Activated CD4-positive, alpha-beta memory T cell treated with anti-CD3 and anti-CD28 coated beads, Interleukin-2, amount 10 ng/mL, durations not matched to agents 7 days and 5 days (primary cell): Measurements from ENCODE around the gene TMPRSS4. TPM values are rescaled to one million over a fixed set of nuclear protein-coding genes. Genes with fewer than 3 reads are reported as not detected.
"Not testable (repeated sequence)": the region's sequence is repeated elsewhere in the genome, so short reads cannot be mapped to it uniquely, and the experiment has no call there.

Experiments
- CTCF ChIA-PET: fragments of 350-600 bp; sonication (Branson Sonifier 250); formaldehyde crosslinking; loops from one replicate; lab custom pipeline; 2021; ENCODE audit warnings: antibody characterized with exemption, inconsistent platforms; lab: Charles Lee
- POLR2A ChIA-PET: fragments of 350-600 bp; sonication (Branson Sonifier 250); formaldehyde crosslinking; loops from one replicate; lab custom pipeline; 2021; ENCODE audit warnings: antibody characterized with exemption; lab: Charles Lee
- DNase-seq: peaks from one replicate; pipeline ENCODE4 v3.0.0-alpha.2; 2020
- H3K27ac Mint-ChIP-seq: one replicate; pipeline ENCODE4 v1.8.0; 2021; ENCODE audit warnings: mild to moderate bottlenecking, mixed read lengths
- H3K27me3 Mint-ChIP-seq: one replicate; pipeline ENCODE4 v1.8.0; 2021; ENCODE audit warnings: mixed read lengths
- H3K36me3 Mint-ChIP-seq: one replicate; pipeline ENCODE4 v1.8.0; 2021; ENCODE audit warnings: low read depth, mixed read lengths
- H3K4me1 Mint-ChIP-seq: one replicate; pipeline ENCODE4 v1.8.0; 2021; ENCODE audit warnings: mixed read lengths
- H3K4me3 Mint-ChIP-seq: one replicate; pipeline ENCODE4 v1.8.0; 2021; ENCODE audit warnings: mild to moderate bottlenecking, mixed read lengths
- H3K9me3 Mint-ChIP-seq: one replicate; pipeline ENCODE4 v1.8.0; 2021; ENCODE audit warnings: mixed read lengths
- total RNA-seq, 2 experiments: library from RNA; stranded (reverse); gene quantifications; one replicate each; pipeline ENCODE4 v1.2.3, GENCODE V29; 2021

Gene TMPRSS4
- total RNA-seq, 2 experiments from 2014 or later: 0.05 TPM; not detected in 1

DNA sequence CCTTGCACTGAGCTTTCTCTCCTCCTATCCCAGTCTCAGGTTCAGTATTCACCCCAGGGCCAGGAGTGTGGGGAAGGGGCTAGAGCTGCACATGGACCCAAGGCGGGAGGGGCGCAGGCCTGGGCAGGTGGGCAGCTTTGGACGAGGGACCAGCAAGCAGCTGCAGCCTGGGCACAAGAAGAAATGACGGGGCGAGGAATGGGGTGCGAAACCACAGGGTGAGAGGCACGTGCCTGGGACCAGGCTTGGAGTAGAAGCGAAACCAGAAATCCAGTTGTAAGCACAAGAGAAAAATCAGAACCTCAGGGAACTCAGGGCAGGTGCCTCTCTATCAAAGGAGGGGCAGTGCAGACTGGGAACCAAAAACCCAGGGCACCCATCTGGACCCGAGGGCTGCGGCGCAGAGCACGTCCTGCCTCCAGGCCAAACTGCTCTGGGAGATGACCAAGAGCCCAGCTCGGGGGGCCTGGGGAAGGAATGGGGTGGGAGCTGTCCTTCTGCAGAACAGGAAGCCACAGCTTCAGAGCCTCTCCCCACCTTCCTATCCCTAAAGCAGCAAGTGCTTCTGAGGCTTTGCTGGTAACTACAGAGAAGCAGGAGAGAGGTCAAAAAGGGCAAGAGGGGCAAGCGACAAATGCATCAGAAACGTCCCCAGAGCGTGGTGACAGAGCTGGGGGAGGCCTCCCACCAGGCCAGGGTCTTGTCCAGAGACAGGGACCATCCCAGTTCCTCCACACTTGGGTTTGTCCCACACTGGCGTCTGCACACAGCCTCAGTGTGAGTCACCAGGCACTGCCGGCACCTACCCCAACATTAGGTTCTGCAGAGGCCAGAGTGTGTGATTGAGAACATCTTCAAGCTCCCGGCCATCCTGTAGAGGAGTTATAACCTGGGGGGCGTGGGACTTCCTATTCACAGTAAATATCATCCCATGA is 18.3 kb upstream of the TMPRSS4 start:
- Mint-ChIP-seq H3K4me3 (no peak overlapping the region), H3K27ac (no peak overlapping the region), H3K27me3 (peaks cover 22% of the 10 kb centered on the region), H3K36me3 (no peaks in the 10 kb centered on the region), H3K9me3 (no peaks in the 10 kb centered on the region), H3K4me1 (peaks cover under 1% of the 10 kb centered on the region)
- ChIA-PET CTCF (interaction anchor here (9.8 kb wide), 1 partner anchor 109 kb away, joined by 333 read pairs; no protein-coding TSS in a partner anchor), POLR2A (interaction anchor here (1.0 kb wide), 1 partner anchor 13 kb away, joined by 4 read pairs; no protein-coding TSS in a partner anchor)
- no peak for DNase-seq

DNA sequence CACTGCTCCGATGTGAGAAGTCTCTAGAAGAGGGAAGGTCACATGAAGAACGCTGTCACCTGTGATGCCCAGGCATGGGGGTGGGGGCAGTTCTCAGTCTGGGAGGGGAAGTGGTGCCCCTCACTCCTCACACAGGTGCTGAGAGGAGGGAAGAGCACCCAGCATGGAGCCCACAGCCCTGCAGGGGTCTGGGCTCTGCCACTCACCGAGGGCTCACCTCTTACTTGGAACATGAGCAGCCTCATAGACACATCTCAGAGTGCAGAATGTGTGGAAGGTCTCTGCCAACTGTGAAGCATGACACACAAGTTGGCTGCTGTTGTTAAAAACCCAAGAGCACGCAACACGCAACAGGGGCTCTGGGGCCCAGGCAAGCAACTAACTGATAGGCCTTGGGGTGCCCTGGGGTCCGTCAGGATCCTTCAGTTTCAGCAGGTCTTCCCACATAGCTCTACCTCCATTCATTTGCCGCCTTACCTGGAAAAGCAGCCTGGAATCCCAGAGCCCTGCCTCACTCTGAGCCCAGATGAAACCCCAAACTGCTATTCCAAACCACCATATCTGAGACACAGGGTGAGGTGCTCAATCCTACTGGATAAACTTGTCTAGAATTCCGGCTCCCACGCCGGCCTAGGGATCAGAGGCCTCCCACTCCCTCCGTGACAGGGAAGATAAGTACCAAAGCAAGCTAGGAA is 17.5 kb upstream of the TMPRSS4 start:
- Mint-ChIP-seq H3K4me1 (no peaks in the 10 kb centered on the region), H3K9me3 (no peaks in the 10 kb centered on the region)
- POLR2A ChIA-PET: interaction anchor here (1.0 kb wide), 1 partner anchor 13 kb away, joined by 4 read pairs; no protein-coding TSS in a partner anchor

DNA sequence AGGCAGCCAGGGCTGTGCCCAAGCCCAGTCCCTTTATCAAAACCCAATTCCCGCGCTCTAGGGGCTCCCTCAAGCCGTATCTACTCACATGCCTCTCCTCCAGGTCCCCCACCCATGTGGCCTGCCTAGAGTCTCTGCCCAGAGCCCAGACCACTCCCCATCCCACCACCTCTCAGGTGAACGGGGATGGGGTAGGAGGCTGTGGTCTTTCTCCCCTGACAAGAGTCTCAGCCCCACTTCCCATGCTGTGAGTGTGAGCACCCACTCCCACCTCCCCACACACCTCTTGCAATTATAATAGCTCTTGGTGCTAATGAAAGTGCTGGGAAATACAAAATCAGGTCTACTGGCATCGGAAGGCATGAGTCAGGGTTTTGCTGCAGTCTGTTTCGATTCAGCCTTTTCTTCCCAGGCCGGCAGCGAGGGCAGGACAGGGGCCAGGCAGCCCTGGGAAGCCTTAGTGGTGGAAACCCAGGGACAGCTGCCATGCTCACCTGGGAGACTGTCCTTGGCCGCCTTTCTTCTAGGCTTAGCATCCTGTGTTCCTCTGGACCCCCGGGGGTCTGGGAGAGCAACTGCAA is 16.7 kb upstream of the TMPRSS4 start:
- Mint-ChIP-seq H3K9me3 (no peaks in the 10 kb centered on the region), H3K36me3 (no peaks in the 10 kb centered on the region), H3K27me3 (peaks cover 24% of the 10 kb centered on the region), H3K4me1 (peaks cover 3% of the 10 kb centered on the region), H3K27ac (no peak overlapping the region), H3K4me3 (no peak overlapping the region)
- ChIA-PET CTCF (interaction anchor here (1.1 to 9.8 kb wide), 2 partner anchors 111 to 251 kb away, joined by 3 to 333 read pairs; no protein-coding TSS in a partner anchor), POLR2A (interaction anchor here (1.0 kb wide), 1 partner anchor 12 kb away, joined by 4 read pairs; no protein-coding TSS in a partner anchor)
- DNase-seq: no peak

More for the DNA sequence above, 17.5 kb upstream of the TMPRSS4 start:
- no peak for DNase-seq
- CTCF ChIA-PET: interaction anchor here (1.1 to 9.8 kb wide), 2 partner anchors 110 to 250 kb away, joined by 3 to 333 read pairs; no protein-coding TSS in a partner anchor
- no peaks in the 10 kb centered on the region for H3K36me3 Mint-ChIP-seq
- no peak overlapping the region for H3K4me3 Mint-ChIP-seq
- no peak overlapping the region for H3K27ac Mint-ChIP-seq
- peaks cover 24% of the 10 kb centered on the region for H3K27me3 Mint-ChIP-seq

DNA sequence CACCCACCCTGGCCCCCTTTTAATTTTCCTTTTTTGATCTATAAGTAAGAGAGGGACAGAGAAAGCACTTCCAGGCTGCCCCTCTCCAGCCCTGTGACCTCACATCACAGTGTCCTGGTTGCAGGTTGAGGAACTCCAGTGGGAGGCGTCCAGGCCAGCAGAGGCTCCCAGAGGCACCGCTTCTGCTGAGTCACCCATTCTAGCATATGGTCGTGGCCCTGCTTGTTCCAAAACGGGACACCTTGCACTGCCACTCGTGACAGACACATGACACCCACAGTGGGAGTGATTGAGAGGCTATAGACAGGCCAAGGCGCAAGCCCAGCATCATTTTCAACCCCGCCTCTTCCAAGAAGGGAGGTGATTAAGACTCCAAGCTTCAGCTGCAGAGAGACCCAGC is 16.0 kb upstream of the TMPRSS4 start:
- POLR2A ChIA-PET: interaction anchor here (1.3 kb wide), 1 partner anchor 109 kb away, joined by 3 read pairs; no protein-coding TSS in a partner anchor

DNA sequence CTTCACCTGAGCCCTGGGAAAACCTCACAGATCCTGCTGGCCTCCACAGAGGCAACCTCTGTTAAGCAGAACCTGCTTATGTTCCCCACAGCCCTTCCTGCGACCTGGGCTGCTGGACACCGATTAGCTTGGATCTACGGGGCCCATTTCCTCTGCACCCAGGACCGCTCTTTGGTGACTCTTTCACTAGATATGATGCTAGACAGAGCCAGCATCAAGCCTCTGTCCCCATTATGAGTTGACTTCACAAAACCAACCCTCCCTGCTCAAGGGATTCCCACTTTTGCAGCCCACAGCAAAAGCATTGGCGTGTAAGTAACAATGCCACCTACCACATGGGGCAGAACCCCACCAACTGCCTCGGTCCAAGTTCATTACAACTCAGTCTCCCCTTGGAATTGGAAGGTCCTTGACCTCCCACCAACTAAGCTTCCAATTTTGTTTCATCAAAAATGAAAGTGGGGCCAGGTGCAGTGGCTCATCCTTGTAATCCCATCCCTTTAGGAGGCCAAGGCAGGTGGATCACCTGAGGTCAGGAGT is 15.2 kb upstream of the TMPRSS4 start:
- Mint-ChIP-seq H3K36me3 (no peaks in the 10 kb centered on the region), H3K27ac (no peak overlapping the region), H3K9me3 (no peaks in the 10 kb centered on the region), H3K4me1 (peaks cover 11% of the 10 kb centered on the region), H3K27me3 (peaks cover 21% of the 10 kb centered on the region), H3K4me3 (no peak overlapping the region)
- no peak for DNase-seq
- CTCF ChIA-PET: interaction anchor here (2.6 to 2.8 kb wide), 2 partner anchors 8 to 115 kb away, joined by 8 to 10 read pairs; no protein-coding TSS in a partner anchor
- POLR2A ChIA-PET: interaction anchor here (1.0 to 1.5 kb wide), 4 partner anchors 8 to 239 kb away, joined by 3 to 4 read pairs (median 3); no protein-coding TSS in a partner anchor

More for the DNA sequence above, 16.0 kb upstream of the TMPRSS4 start:
- no peak for DNase-seq
- CTCF ChIA-PET: interaction anchor here (2.6 kb wide), 1 partner anchor 114 kb away, joined by 10 read pairs; no protein-coding TSS in a partner anchor
- Mint-ChIP-seq H3K27ac (no peak overlapping the region), H3K4me3 (no peak overlapping the region), H3K27me3 (peaks cover 24% of the 10 kb centered on the region), H3K36me3 (no peaks in the 10 kb centered on the region), H3K4me1 (peaks cover 7% of the 10 kb centered on the region), H3K9me3 (no peaks in the 10 kb centered on the region)

DNA sequence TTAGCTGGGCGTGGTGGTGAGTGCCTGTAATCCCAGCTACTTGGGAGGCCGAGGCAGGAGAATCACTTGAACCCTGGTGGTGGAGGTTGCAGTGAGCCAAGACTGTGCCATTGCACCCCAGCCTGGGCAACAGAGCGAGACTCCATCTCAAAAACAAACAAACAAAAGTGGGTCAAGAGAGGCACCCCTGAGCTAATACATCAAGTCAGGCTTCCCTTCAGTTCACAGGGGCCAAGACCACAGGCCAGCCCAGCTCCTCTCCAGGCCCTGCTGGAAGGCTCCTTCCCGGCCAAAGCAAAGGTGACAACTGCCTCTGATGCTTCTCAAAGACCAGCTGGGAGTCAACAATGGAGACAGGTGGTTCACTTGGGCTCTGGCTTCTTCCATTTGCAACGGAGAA is 14.7 kb upstream of the TMPRSS4 start:
- not testable (repeated sequence) for H3K4me3 Mint-ChIP-seq, H3K27ac Mint-ChIP-seq, DNase-seq, H3K36me3 Mint-ChIP-seq, H3K9me3 Mint-ChIP-seq
- Mint-ChIP-seq H3K4me1 (peaks cover 11% of the 10 kb centered on the region), H3K27me3 (peaks cover 16% of the 10 kb centered on the region)
- CTCF ChIA-PET: interaction anchor here (0.7 to 2.8 kb wide), 3 partner anchors 9 to 115 kb away, joined by 3 to 10 read pairs (median 8); no protein-coding TSS in a partner anchor
- POLR2A ChIA-PET: interaction anchor here (1.0 to 1.5 kb wide), 4 partner anchors 9 to 240 kb away, joined by 3 to 4 read pairs (median 3); no protein-coding TSS in a partner anchor

DNA sequence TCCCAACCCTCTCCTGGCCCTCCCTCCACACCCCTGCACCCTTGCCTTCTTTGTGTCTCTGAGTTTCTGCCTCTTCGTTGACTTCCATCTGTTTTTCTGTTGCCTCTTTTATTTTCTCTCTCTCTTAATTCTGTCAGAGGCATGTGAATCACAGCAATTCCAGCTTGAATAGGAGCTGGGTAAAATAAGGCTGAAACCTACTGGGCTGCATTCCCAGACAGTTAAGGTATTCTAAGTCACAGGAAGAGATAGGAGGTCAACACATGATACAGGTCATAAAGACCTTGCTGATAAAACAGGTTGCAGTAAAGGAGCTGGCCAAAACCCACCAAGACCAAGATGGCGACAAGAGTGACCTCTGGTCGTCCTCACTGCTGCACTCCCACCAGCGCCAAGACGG is 14.2 kb upstream of the TMPRSS4 start:
- POLR2A ChIA-PET: interaction anchor here (1.0 to 1.5 kb wide), 3 partner anchors 9 to 240 kb away, joined by 3 to 4 read pairs (median 3); no protein-coding TSS in a partner anchor
- H3K27me3 Mint-ChIP-seq: peaks cover 12% of the 10 kb centered on the region
- not testable (repeated sequence) for H3K27ac Mint-ChIP-seq

DNA sequence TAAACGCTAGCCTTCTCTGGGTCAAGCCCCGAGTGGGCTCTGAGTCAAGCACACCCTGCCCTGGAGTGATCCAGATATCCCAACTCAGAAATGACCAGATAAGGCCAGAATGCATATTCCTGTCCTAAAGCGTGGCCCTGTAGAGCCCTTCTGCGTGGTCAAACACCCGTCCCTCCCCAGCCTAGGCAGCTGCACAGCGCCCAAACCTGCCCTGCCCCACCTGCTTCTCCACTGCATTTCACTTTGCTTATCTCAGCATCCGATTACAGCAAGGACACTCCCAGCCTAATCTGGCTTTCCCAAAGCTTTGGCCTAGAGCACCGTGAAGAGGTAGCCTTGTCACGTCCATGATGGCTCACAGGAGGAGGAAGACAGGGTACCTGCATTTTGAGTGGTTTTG is 11.9 kb upstream of the TMPRSS4 start:
- Mint-ChIP-seq H3K27me3 (peaks cover 7% of the 10 kb centered on the region), H3K9me3 (no peaks in the 10 kb centered on the region), H3K27ac (no peak overlapping the region), H3K4me1 (peaks cover 11% of the 10 kb centered on the region), H3K36me3 (no peaks in the 10 kb centered on the region), H3K4me3 (no peak overlapping the region)
- POLR2A ChIA-PET: no interaction called here
- CTCF ChIA-PET: interaction anchor here (1.7 kb wide), 1 partner anchor 12 kb away, joined by 7 read pairs; no protein-coding TSS in a partner anchor
- DNase-seq: no peak

More for the DNA sequence above, 14.2 kb upstream of the TMPRSS4 start:
- not testable (repeated sequence) for H3K36me3 Mint-ChIP-seq, DNase-seq, H3K4me3 Mint-ChIP-seq, H3K9me3 Mint-ChIP-seq
- H3K4me1 Mint-ChIP-seq: peaks cover 11% of the 10 kb centered on the region
- CTCF ChIA-PET: interaction anchor here (0.7 to 2.8 kb wide), 3 partner anchors 9 to 115 kb away, joined by 3 to 10 read pairs (median 8); no protein-coding TSS in a partner anchor

DNA sequence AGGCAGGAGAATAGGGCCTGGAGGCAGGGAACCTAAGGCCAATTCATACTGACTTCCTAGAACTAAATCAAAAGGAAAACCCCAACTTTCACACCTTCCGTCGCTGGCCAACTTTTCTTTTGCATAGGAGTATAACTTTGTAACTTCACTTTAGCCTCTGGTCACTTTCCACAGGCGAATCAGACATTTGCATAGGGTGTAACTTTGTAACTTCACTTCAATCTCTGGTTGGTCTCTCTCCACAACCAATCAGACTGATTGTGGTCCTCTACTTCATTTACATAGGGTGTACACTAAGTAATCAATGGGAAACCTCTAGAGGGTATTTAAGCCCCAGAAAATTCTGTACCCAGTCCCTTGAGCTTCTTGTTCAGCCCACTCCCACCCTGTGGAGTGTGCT is 11.5 kb upstream of the TMPRSS4 start:
- Mint-ChIP-seq H3K9me3 (no peaks in the 10 kb centered on the region), H3K27ac (no peak overlapping the region), H3K4me1 (peaks cover 11% of the 10 kb centered on the region), H3K27me3 (peaks cover 7% of the 10 kb centered on the region), H3K4me3 (no peak overlapping the region), H3K36me3 (no peaks in the 10 kb centered on the region)
- POLR2A ChIA-PET: no interaction called here
- CTCF ChIA-PET: interaction anchor here (1.7 kb wide), 1 partner anchor 12 kb away, joined by 7 read pairs; no protein-coding TSS in a partner anchor
- no peak for DNase-seq

DNA sequence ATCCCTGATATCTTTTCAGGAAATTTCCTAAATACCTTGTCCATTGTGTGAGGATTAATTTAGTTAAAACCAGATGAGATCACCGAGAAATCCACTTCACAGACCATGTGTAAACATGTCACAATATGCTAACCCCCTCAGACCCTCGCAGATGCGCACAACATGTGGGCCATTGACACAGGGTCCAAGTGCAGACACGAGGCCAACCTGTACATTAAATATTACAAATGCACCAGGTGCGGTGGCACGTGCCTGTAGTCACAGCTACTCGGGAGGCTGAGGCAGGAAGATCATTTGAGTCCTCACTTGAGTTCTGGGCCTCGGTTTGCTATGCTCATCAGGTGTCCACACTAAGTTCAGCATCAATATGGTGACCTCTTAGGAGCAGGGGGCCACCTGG is 9.9 kb upstream of the TMPRSS4 start:
- ChIA-PET CTCF (no interaction called here), POLR2A (no interaction called here)
- H3K36me3 Mint-ChIP-seq: no peaks in the 10 kb centered on the region
- H3K27ac Mint-ChIP-seq: no peak overlapping the region
- H3K27me3 Mint-ChIP-seq: peaks cover 10% of the 10 kb centered on the region
- H3K4me3 Mint-ChIP-seq: no peak overlapping the region
- H3K4me1 Mint-ChIP-seq: peaks cover 11% of the 10 kb centered on the region
- H3K9me3 Mint-ChIP-seq: no peaks in the 10 kb centered on the region
- no peak for DNase-seq

DNA sequence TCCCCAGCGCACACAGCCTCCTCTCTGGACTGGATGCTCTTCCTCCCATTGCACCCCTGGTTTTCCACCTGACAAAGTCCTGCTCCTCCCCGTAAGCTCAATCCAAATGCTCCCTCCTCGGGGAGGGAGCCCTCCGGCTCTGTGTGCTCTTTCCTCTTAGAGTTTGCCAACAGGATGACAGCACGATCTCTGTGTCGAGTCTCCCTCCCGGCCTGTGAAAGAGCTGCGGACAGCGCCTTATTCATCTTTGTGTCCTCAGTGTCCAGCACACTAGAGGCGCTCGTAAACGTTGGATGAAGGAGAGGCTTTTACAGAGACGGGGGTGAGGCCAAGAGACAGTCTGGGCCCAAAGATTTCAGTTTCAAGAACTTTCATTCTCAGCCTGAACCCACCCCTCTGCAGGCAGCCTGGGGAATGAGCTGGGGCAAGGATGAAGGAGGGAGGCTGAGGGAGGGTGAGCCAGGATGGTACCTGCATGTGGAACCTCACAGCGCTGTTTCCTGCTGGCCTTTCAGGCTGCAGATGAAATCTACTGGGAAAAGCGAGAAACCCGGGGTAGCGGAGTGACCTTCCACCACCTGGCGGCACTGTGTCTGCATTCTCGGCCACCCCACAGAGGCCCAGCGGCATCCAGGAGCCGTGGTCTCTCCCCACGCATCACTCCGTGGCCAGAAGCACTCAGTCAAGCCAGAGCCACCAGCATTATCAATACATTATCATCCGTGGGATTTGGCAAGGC is 8.5 kb upstream of the TMPRSS4 start:
- CTCF ChIA-PET: no interaction called here
- POLR2A ChIA-PET: no interaction called here
- H3K4me3 Mint-ChIP-seq: no peak overlapping the region
- peaks cover 6% of the 10 kb centered on the region for H3K27me3 Mint-ChIP-seq
- H3K36me3 Mint-ChIP-seq: no peaks in the 10 kb centered on the region
- peaks cover 11% of the 10 kb centered on the region for H3K4me1 Mint-ChIP-seq
- DNase-seq: no peak
- H3K27ac Mint-ChIP-seq: no peak overlapping the region
- H3K9me3 Mint-ChIP-seq: no peaks in the 10 kb centered on the region
